ENCODE measurements around the gene EPHA3. TPM values are rescaled to one million over a fixed set of nuclear protein-coding genes. Genes with fewer than 3 reads are reported as not detected.

The EPHA3 gene
- total RNA-seq, 2 donors from 2014 or later, result 15.5 to 28.6 TPM

DNA sequence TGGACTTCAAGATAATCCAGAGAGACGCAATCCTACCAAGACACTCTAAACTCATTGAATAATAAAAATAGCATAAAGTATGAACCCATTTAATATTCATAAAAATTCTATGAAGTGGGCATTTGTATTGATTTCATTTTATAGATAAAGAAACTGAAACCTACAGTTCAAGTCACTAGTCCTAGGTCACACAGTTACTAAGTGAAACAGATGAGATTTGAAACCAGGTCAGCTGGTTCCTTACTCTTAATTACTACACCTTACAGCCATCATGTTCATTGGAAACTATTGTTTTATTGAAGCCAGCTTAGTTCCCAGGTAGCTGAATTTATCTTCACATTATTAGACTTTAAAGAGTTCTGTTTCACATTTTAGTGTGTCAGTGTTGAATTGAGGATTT lies 158.7 kb downstream of the EPHA3 start:
- intact Hi-C loops (cut with DNase I), result no loop called here
- DNase-seq (ENCODE audit: low spot score), result no peak

DNA sequence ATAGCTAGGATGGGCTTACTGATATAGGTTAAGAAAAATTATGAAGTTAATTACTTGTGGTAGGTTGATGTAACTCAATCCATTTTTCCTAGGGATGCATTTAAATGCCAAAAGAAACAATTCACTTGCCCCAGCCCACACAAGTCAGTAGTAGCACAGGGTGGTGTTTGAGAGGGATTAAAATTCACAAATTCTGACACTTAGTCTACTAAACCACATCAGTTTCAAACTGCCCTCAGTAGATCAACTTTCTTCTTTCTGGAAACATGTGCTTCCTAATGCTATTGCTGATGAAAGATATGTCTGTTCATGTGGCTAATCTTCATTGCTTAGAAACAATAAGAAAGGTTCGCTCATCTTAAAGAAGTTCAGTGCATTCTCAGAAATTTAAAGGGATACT lies 160.6 kb downstream of the EPHA3 start:
- intact Hi-C loops (cut with DNase I), result no loop called here
- no peak for DNase-seq (ENCODE audit: low spot score)

DNA sequence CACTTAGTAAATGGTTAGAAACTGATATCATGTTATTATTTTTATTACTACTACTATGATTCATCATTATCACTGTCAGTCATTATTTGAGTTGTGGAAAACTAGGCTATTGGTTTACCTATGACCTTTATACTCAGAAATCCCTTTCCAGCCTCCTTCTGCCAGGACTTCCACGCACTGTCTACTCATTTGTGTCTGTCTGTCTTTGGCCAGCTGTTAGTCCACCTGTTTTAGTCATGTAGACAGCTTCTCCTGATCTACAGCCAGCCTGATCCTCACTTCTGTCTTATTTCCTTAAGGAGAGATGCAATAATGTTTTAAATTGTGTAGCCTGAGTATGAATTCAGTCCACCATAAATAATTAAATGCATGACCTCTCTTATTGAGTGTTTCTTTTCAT lies 162.8 kb downstream of the EPHA3 start:
- no peak for DNase-seq (ENCODE audit: low spot score)
- intact Hi-C loops (cut with DNase I), result no loop called here

- intact Hi-C loops (cut with DNase I), result no loop called here
- DNase-seq (ENCODE audit: low spot score), result no peak
Measured at GRCh38 chr3:89275001-89275400, 167.6 kb downstream of the EPHA3 start.

- no peak for DNase-seq (ENCODE audit: low spot score)
- intact Hi-C loops (cut with DNase I), result no loop called here
Measured at GRCh38 chr3:89276116-89276515, 168.7 kb downstream of the EPHA3 start.

DNA sequence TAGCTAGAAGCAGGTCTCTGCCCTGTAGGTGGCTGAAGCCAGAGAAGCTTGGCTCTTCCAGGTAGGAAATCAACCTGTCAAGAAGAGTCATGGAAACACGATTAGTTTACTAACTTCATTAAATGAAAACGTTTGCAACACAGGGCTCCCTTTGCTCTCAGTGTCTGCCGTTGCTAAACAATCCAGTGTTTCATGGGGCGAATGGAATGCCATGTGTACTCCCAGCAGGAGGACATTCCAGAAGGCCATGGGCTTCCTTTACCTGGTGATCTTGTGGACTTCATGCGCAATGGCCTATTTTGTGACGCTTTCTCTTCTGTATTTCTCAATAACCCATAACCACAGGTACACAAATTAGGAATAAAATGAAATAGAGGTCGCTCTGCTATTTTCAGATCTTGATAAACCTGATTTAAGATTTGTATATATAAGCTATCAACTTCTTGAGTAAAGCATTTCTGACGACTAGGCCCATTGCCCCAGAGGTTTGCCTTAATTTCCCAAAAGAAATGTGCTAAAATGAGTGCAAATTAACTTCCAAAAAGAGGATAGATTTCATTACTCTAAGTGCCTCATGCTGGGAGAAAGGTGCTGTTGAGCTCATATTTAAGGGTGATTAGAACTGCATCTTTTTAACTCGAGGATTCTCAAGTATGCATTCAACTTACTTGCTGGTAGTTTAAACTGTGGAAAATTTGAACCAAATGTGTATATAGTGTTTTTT lies 171.0 kb downstream of the EPHA3 start:
- intact Hi-C loops (cut with DNase I), result no loop called here
- no peak for DNase-seq (ENCODE audit: low spot score)

DNA sequence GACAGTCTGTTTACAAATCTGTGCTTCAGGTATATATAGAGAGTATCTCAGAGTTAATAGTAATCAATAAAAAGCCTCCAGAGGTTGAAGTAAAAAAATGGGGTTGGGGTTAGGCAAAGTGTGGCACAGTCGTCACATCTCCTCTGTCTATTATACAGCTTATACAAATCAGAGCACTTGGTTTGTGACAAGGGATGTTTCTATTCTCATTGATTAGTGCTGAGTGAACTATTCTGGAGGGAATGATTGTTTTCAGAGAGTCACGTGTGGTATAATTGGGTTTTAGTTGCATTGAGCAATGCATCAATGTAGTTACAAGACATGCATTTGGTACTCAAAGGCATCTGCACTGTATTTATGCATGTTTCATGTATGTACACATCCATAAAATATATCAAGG lies 172.9 kb downstream of the EPHA3 start:
- no peak for DNase-seq (ENCODE audit: low spot score)
- intact Hi-C loops (cut with DNase I), result no loop called here

- intact Hi-C loops (cut with DNase I), result no loop called here
- DNase-seq (ENCODE audit: low spot score), result peak; percentile 52
Measured at GRCh38 chr3:89280822-89281365, 173.5 kb downstream of the EPHA3 start.

DNA sequence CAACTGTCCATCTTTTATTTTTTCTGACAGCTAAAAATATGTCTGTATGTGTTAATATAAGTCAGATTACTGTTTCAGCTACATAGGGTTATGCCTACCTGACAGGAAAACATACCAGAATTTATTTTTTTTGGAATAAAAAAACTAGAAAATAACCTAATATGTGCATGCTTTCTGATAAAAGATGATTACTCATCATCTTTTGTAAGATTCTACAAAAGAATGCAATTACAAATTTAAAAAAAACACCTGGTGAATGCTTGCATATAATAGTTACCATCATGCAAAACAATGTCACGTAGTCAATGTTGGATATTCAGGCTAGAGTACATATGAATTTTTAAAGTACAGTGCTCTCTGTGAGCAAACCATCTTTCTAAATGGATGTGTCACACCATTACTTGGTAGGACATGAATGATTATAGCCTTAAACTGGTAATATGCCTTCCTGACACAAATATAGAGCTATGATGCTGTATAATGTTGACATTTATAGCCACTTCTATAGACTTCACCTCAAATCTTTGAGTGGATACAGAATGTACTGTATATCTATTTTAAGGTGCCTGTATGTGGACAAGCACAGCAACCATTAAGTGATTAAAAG lies 180.6 kb downstream of the EPHA3 start:
- intact Hi-C loops (cut with DNase I), result no loop called here
- no peak for DNase-seq (ENCODE audit: low spot score)

DNA sequence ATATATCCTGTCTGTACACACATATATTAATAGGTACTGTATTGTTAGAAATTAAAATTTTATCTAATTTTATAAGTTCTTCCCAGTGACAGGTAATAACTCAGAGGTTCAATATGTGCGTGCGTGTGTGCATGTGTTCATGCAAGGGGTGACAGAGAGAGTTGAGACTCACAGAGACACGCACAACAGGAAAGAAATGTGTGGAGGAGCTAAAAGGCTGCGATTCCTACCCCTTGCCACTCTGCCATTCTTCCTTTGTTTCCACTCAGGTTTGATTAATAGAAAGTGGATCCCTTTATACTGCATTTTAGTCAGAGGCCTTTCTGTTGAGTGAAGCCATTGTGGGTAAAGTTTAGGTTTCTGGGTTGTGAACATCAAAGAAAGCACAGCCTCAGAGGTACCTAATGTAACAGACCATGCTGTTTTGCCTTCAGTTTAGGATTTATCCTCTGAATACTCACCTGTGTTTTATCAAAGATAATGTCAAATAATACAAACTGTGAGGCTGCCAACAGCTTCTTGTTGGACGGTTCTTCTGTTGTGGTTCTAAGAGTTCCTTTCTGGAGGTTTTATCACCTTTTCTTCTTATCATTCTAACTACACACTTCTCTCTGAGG lies 182.3 kb downstream of the EPHA3 start:
- intact Hi-C loops (cut with DNase I), result no loop called here
- DNase-seq (ENCODE audit: low spot score), result no peak

DNA sequence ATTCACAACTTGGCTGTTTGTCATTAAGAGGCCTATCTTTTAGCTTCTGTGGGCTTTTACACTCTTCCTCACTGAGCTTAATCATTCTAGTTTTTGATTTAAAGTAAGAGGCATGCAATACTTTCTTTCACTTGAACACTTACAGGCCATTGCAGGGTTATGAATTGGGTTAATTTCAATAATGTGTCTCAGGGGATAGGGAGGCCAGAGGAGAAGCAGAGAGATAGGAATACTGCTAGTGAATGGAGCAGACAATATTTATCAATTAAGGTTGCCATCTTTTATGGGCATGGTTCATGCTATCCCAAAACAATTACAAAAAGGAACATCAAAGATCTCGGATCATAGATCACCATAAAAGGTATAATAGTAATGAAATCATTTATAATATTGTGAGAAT lies 189.8 kb downstream of the EPHA3 start:
- intact Hi-C loops (cut with DNase I), result no loop called here
- no peak for DNase-seq (ENCODE audit: low spot score)

DNA sequence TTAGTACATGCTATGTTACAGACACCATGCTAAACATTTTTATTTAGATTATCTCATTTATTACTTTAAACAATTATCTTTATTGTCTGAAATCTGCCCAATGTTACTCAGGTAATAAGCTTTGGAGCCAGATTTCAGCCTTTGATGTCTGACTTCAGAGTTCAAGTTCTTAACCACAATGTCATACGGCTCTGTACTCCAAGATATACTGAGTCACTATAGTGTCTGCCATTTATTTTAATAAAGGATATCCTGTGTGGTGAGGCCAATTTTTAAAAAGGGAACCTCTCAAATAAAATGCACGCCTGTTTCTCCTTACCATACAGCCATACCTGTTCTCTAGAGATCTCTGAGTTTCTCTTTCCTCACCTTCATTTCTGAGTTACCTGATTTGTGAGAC lies 193.1 kb downstream of the EPHA3 start:
- no peak for DNase-seq (ENCODE audit: low spot score)
- intact Hi-C loops (cut with DNase I), result no loop called here

- no peak for DNase-seq (ENCODE audit: low spot score)
- intact Hi-C loops (cut with DNase I), result no loop called here
Measured at GRCh38 chr3:89300981-89301380, 193.6 kb downstream of the EPHA3 start.

- intact Hi-C loops (cut with DNase I), result no loop called here
- no peak for DNase-seq (ENCODE audit: low spot score)
Measured at GRCh38 chr3:89303701-89304100, 196.3 kb downstream of the EPHA3 start.

DNA sequence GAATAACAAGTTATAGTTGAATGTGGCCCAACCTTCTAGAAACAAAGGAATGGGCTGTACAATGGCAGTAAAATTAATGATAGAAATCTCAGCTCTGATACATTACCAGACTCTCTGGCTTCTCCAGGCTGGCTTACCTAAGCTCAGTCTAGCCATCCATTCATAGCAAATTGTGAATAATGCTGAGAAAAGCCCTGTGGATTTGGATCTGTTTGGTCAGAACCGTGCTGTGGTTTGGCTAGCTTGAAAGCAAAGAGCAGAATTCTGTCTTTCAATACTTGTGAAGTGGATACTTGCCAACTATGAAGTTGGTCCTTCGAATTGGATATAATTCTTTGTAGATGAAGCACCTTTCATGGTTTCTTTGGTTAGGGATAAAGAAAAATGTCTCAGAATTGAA lies 199.1 kb downstream of the EPHA3 start:
- intact Hi-C loops (cut with DNase I), result no loop called here
- DNase-seq (ENCODE audit: low spot score), result no peak

DNA sequence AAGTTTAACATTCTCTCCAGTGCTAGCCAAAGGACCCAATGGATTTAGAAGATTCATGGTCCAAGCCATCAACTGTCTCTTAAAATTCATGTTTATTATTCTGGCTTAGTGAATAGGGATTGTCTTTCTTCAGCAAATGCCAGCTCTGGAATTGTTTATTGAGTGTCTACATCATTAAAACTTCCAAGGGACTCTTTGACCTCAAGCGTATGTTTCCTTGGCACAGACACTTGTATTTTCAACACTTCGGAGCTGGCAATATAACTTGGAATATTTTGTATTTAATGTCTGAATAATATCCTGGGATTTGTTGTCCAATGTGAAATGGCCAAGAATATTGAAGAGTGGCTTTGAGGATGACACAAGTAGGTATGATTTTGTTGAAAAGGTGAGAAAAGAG lies 204.2 kb downstream of the EPHA3 start:
- intact Hi-C loops (cut with DNase I), result no loop called here
- no peak for DNase-seq (ENCODE audit: low spot score)

GRCh38 chr3:89312141-89312540 lies 204.7 kb downstream of the EPHA3 start:
- intact Hi-C loops (cut with DNase I), result no loop called here
- DNase-seq (ENCODE audit: low spot score), result no peak

- intact Hi-C loops (cut with DNase I), result no loop called here
- no peak for DNase-seq (ENCODE audit: low spot score)
Measured at GRCh38 chr3:89314454-89315098, 207.2 kb downstream of the EPHA3 start.

DNA sequence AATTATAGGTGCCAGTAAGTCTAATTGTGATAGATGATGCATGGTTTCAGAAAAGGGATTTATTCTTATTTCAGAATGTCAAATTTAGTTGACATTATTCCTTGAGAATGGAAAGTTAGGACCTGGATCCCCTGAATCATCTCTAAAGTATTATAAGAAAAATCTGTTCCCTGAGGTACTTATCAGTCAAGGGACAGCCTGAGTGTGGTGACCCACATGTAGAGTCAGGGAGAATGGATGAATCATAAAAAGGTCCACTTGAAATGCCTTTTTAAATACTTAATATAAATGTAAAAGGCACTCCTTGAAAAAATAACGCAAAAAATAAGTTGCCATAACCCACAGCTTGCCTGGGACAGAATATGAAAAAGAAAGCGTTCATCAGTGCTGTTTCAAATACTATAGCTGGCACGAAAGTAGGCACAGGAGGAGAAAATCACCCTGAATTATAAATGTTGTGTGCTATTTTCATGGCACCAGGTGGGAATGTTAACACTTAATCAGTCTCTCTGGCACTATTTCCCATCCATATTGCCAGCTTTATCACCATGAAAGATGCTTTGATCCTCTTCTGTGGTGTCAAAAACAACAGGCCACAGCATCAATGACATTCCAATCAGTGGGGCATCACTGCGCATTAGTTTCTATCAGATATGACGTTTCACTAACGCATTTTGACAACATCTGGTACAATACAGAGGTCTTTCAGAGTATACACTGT lies 208.5 kb downstream of the EPHA3 start:
- DNase-seq (ENCODE audit: low spot score), result no peak
- intact Hi-C loops (cut with DNase I), result no loop called here

- DNase-seq (ENCODE audit: low spot score), result no peak
- intact Hi-C loops (cut with DNase I), result no loop called here
Measured at GRCh38 chr3:89320186-89320585, 212.8 kb downstream of the EPHA3 start.
